Stimulated activated CD8-positive, alpha-beta memory T cell treated with anti-CD3 and anti-CD28 coated beads, Interleukin-12 subunit alpha, Interleukin-12 subunit beta, amount 100 ng/mL, for 24 hours (primary cell): Measurements from ENCODE around the gene RABGAP1L.
"Not testable (repeated sequence)": the region's sequence is repeated elsewhere in the genome, so short reads cannot be mapped to it uniquely, and the experiment has no call there.

ENCODE experiments used
- DNase-seq: peaks from one replicate; pipeline ENCODE4 v3.0.0-alpha.2; 2020; ENCODE audit errors: extremely low read depth

RABGAP1L gene

GRCh38 chr1:174447866-174448530 is 288.7 kb downstream of the RABGAP1L start, which contains the start of gene GPR52:
Gene GPR52, plus strand, starts transcription at chr1:174447964. Its CDS starts 148 bp downstream, at chr1:174448112.
- no peak for DNase-seq

- DNase-seq: no peak
Observed at GRCh38 chr1:174448531-174448883, 289.2 kb downstream of the RABGAP1L start.

GRCh38 chr1:174448974-174449373 is 289.7 kb downstream of the RABGAP1L start:
- no peak for DNase-seq

- DNase-seq: no peak
Observed at GRCh38 chr1:174451408-174451807, 292.1 kb downstream of the RABGAP1L start.

- DNase-seq: no peak
Observed at GRCh38 chr1:174465855-174466254, 306.5 kb downstream of the RABGAP1L start.

GRCh38 chr1:174466607-174467006 is 307.3 kb downstream of the RABGAP1L start:
- DNase-seq: no peak

- no peak for DNase-seq
Observed at GRCh38 chr1:174469052-174469451, 309.7 kb downstream of the RABGAP1L start.

- no peak for DNase-seq
Observed at GRCh38 chr1:174469687-174470086, 310.4 kb downstream of the RABGAP1L start.

GRCh38 chr1:174479281-174479680 is 320.0 kb downstream of the RABGAP1L start:
- no peak for DNase-seq

GRCh38 chr1:174480324-174480723 is 321.0 kb downstream of the RABGAP1L start:
- no peak for DNase-seq

GRCh38 chr1:174491606-174492005 is 332.3 kb downstream of the RABGAP1L start:
- DNase-seq: no peak

- DNase-seq: no peak
Observed at GRCh38 chr1:174497478-174497877, 338.2 kb downstream of the RABGAP1L start.

GRCh38 chr1:174516755-174517154 is 357.4 kb downstream of the RABGAP1L start:
- not testable (repeated sequence) for DNase-seq

GRCh38 chr1:174519844-174520243 is 360.5 kb downstream of the RABGAP1L start:
- DNase-seq: no peak

- no peak for DNase-seq
Observed at GRCh38 chr1:174531751-174532150, 372.4 kb downstream of the RABGAP1L start.

GRCh38 chr1:174534789-174535188 is 375.5 kb downstream of the RABGAP1L start:
- DNase-seq: no peak

GRCh38 chr1:174535207-174535606 is 375.9 kb downstream of the RABGAP1L start:
- no peak for DNase-seq

- DNase-seq: not testable (repeated sequence)
Observed at GRCh38 chr1:174543421-174543820, 384.1 kb downstream of the RABGAP1L start.

- no peak for DNase-seq
Observed at GRCh38 chr1:174550296-174550695, 391.0 kb downstream of the RABGAP1L start.

GRCh38 chr1:174556392-174556791 is 397.1 kb downstream of the RABGAP1L start:
- no peak for DNase-seq

- no peak for DNase-seq
Observed at GRCh38 chr1:174568551-174568950, 409.2 kb downstream of the RABGAP1L start.

GRCh38 chr1:174569240-174569639 is 409.9 kb downstream of the RABGAP1L start:
- no peak for DNase-seq

GRCh38 chr1:174572771-174573170 is 413.5 kb downstream of the RABGAP1L start:
- no peak for DNase-seq

- not testable (repeated sequence) for DNase-seq
Observed at GRCh38 chr1:174576120-174576519, 416.8 kb downstream of the RABGAP1L start.
